Mucosa of descending colon (tissue), 3 donors: ENCODE results near the gene LIMCH1. TPM values are rescaled to one million over a fixed set of nuclear protein-coding genes. Genes with fewer than 3 reads are reported as not detected.

Experiments
- ATAC-seq: fragments of 200-7000 bp; cut with Tn5 transposase; one replicate; pipeline ENCODE4 v1.9.1; 2020; ENCODE audit warnings: mild to moderate bottlenecking, moderate library complexity
- DNase-seq, 3 donors: peaks; one replicate each; pipeline ENCODE4 v3.0.0-alpha.2; 2020
- H3K36me3 ChIP-seq: fragments of 200-600 bp; one replicate; pipeline ENCODE4 v1.8.0; 2021; ENCODE audit warnings: low read depth, mild to moderate bottlenecking
- H3K4me1 ChIP-seq: fragments of 200-600 bp; one replicate; pipeline ENCODE4 v1.8.0; 2021; ENCODE audit warnings: low read depth, mild to moderate bottlenecking
- H3K4me3 ChIP-seq: fragments of 200-600 bp; one replicate; pipeline ENCODE4 v1.8.0; 2021; ENCODE audit warnings: mild to moderate bottlenecking
- H3K9me3 ChIP-seq: fragments of 200-600 bp; one replicate; pipeline ENCODE4 v1.8.0; 2021; ENCODE audit warnings: mild to moderate bottlenecking
- CTCF ChIP-seq: fragments of 200-600 bp; IDR thresholded peaks from one replicate; pipeline ENCODE4 v1.8.0; 2022; ENCODE audit warnings: antibody characterized with exemption, mild to moderate bottlenecking
- intact Hi-C, 2 donors: fragments of 100-400 bp; cut with DNase I in 1 of 2; cut with micrococcal nuclease in 1 of 2; formaldehyde crosslinking; loops; one replicate each; pipeline versions ENCODE4 v1.11.0 to v1.11.1; 2022; cut with DNase I, micrococcal nuclease
- total RNA-seq, 3 donors: library from RNA; stranded (reverse); fragmentation: NEBNext Ultra II Directional in 2 of 3; extraction: Animal tissue kit (Norgen Biotek cat#: 25700) in 2 of 3; gene quantifications; one replicate each; pipeline versions ENCODE4 v1.2.1 to v1.2.4, GENCODE V29; 2021 to 2023
- donor health status: DM: no; HTN: no; CAD: no; lungs with moderate emphysema.
- donor health status: DM: no; HTN: no; CAD: no.
- donor health status: DM: no; HTN: yes; CAD: no.

Gene LIMCH1
- total RNA-seq, 3 donors from 2014 or later: 9.2 to 15.7 (median 9.6) TPM

GRCh38 chr4:41539711-41540110 is 1.8 kb downstream of the LIMCH1 start:
- H3K4me1 ChIP-seq: no peaks in the 10 kb centered on the region

GRCh38 chr4:41540687-41541086 is 2.7 kb downstream of the LIMCH1 start:
- no peaks in the 10 kb centered on the region for H3K9me3 ChIP-seq
- H3K36me3 ChIP-seq: no peaks in the 10 kb centered on the region
- H3K4me1 ChIP-seq: no peaks in the 10 kb centered on the region
- intact Hi-C loops: no loop called here
- DNase-seq (no peak), ATAC-seq (no peak)
- H3K4me3 ChIP-seq: no peak overlapping the region
- TF ChIP-seq CTCF: no peak

More at GRCh38 chr4:41539711-41540110, 1.8 kb downstream of the LIMCH1 start:
- intact Hi-C loops: no loop called here
- Histone ChIP-seq H3K36me3 (no peaks in the 10 kb centered on the region), H3K9me3 (no peaks in the 10 kb centered on the region), H3K4me3 (no peak overlapping the region)
- TF ChIP-seq CTCF: no peak
- ATAC-seq: no peak
- no peak for DNase-seq

- no peak overlapping the region for H3K4me3 ChIP-seq
- intact Hi-C loops: no loop called here
- H3K36me3 ChIP-seq: no peaks in the 10 kb centered on the region
- TF ChIP-seq CTCF: no peak
- DNase-seq (no peak), ATAC-seq (no peak)
- H3K4me1 ChIP-seq: no peaks in the 10 kb centered on the region
- H3K9me3 ChIP-seq: no peaks in the 10 kb centered on the region
Measured at GRCh38 chr4:41541687-41542094, 3.7 kb downstream of the LIMCH1 start.

- intact Hi-C loops: no loop called here
- Histone ChIP-seq H3K4me3 (no peak overlapping the region), H3K9me3 (no peaks in the 10 kb centered on the region), H3K36me3 (no peaks in the 10 kb centered on the region), H3K4me1 (no peaks in the 10 kb centered on the region)
- ATAC-seq (no peak), DNase-seq (no peak)
- no peak for TF ChIP-seq CTCF
Measured at GRCh38 chr4:41542526-41543275, 4.7 kb downstream of the LIMCH1 start.

GRCh38 chr4:41545238-41545637 is 7.3 kb downstream of the LIMCH1 start:
- Histone ChIP-seq H3K9me3 (no peaks in the 10 kb centered on the region), H3K36me3 (no peaks in the 10 kb centered on the region), H3K4me1 (no peaks in the 10 kb centered on the region), H3K4me3 (no peak overlapping the region)
- no peak for TF ChIP-seq CTCF
- DNase-seq (no peak), ATAC-seq (no peak)
- intact Hi-C loops: no loop called here
